HepG2 (cell line): ENCODE results near the gene SYMPK. TPM values are rescaled to one million over a fixed set of nuclear protein-coding genes. Genes with fewer than 3 reads are reported as not detected.

Experiments used
- ARID4A ChIP-seq: sonication (generic); formaldehyde crosslinking; IDR thresholded peaks from 2 replicates; pipeline ENCODE4 v1.5.0; 2020; ENCODE audit warnings: mild to moderate bottlenecking, missing genetic modification reagents, borderline replicate concordance
- ATF1 ChIP-seq: IDR thresholded peaks from 2 replicates; pipeline ENCODE4 v1.6.1; 2016; ENCODE audit warnings: mild to moderate bottlenecking, control low read depth
- CBX5 ChIP-seq: sonication (generic); formaldehyde crosslinking; IDR thresholded peaks from 2 replicates; pipeline ENCODE4 v1.4.0; 2020; ENCODE audit warnings: missing genetic modification reagents, borderline replicate concordance
- DNMT1 ChIP-seq: sonication (generic); formaldehyde crosslinking; IDR thresholded peaks from 2 replicates; pipeline ENCODE4 v1.5.1; 2020; ENCODE audit warnings: mild to moderate bottlenecking, missing genetic modification reagents
- GZF1 ChIP-seq: sonication (generic); formaldehyde crosslinking; IDR thresholded peaks from 2 replicates; pipeline ENCODE4 v1.5.1; 2020; ENCODE audit warnings: mild to moderate bottlenecking, missing genetic modification reagents
- HHEX ChIP-seq: IDR thresholded peaks from 2 replicates; pipeline ENCODE4 v1.6.1; 2016; ENCODE audit warnings: control low read depth
- HNRNPUL1 ChIP-seq: fragments of 200-400 bp; formaldehyde crosslinking; IDR thresholded peaks from 2 replicates; pipeline ENCODE4 v1.6.1; 2017; ENCODE audit warnings: low read depth, mild to moderate bottlenecking, low read length, moderate library complexity
- MAFF ChIP-seq: IDR thresholded peaks from 2 replicates; pipeline ENCODE4 v1.6.1; 2011; ENCODE audit warnings: low read depth, low read length, improper control_type of control experiment
- NBN ChIP-seq: fragments of 450-650 bp; conservative IDR thresholded peaks from 2 replicates; pipeline ENCODE4 v1.6.1; 2017
- PATZ1 ChIP-seq: sonication (generic); formaldehyde crosslinking; IDR thresholded peaks from 2 replicates; pipeline ENCODE4 v1.4.0; 2020; ENCODE audit warnings: missing genetic modification reagents
- POLR2AphosphoS5 ChIP-seq: IDR thresholded peaks from 2 replicates; pipeline ENCODE4 v1.6.1; 2012; ENCODE audit warnings: low read depth, low read length
- RAD21 ChIP-seq: fragments of 450-650 bp; formaldehyde crosslinking; IDR thresholded peaks from 2 replicates; pipeline ENCODE4 v1.5.0; 2020; ENCODE audit warnings: mild to moderate bottlenecking
- RXRA ChIP-seq: sonication (generic); formaldehyde crosslinking; IDR thresholded peaks from 2 replicates; pipeline ENCODE4 v1.5.1; 2020; ENCODE audit warnings: missing genetic modification reagents
- SP140L ChIP-seq: sonication (generic); formaldehyde crosslinking; IDR thresholded peaks from 2 replicates; pipeline ENCODE4 v1.4.0; 2020; ENCODE audit warnings: missing genetic modification reagents, borderline replicate concordance
- TBX2 ChIP-seq: sonication (generic); formaldehyde crosslinking; IDR thresholded peaks from 2 replicates; pipeline ENCODE4 v1.5.0; 2020; ENCODE audit warnings: missing genetic modification reagents, mild to moderate bottlenecking, borderline replicate concordance
- YY1 ChIP-seq: IDR thresholded peaks from 2 replicates; pipeline ENCODE4 v1.6.1; 2011; ENCODE audit warnings: low read length, low read depth, moderate library complexity, mild to moderate bottlenecking; ENCODE audit not compliant: insufficient read depth, insufficient replicate concordance
- ZBTB42 ChIP-seq: sonication (generic); formaldehyde crosslinking; IDR thresholded peaks from 2 replicates; pipeline ENCODE4 v1.5.0; 2020; ENCODE audit warnings: mild to moderate bottlenecking, missing genetic modification reagents
- ZBTB7B ChIP-seq: sonication (generic); formaldehyde crosslinking; IDR thresholded peaks from 2 replicates; pipeline ENCODE4 v1.4.0; 2020; ENCODE audit warnings: missing genetic modification reagents
- ZFAT ChIP-seq: sonication (generic); formaldehyde crosslinking; conservative IDR thresholded peaks from 2 replicates; pipeline ENCODE4 v1.8.1; 2023; ENCODE audit warnings: missing genetic modification reagents, inconsistent platforms
- ZNF138 ChIP-seq: sonication (generic); formaldehyde crosslinking; IDR thresholded peaks from 2 replicates; pipeline ENCODE4 v1.5.0; 2020; ENCODE audit warnings: mild to moderate bottlenecking, low read depth, missing genetic modification reagents
- ZNF17 ChIP-seq: sonication (generic); formaldehyde crosslinking; IDR thresholded peaks from 2 replicates; pipeline ENCODE4 v1.5.0; 2020; ENCODE audit warnings: mild to moderate bottlenecking, missing genetic modification reagents
- ZNF451 ChIP-seq: sonication (generic); formaldehyde crosslinking; IDR thresholded peaks from 2 replicates; pipeline ENCODE4 v1.5.0; 2020; ENCODE audit warnings: mild to moderate bottlenecking, missing genetic modification reagents
- ZNF460 ChIP-seq: sonication (generic); formaldehyde crosslinking; IDR thresholded peaks from 2 replicates; pipeline ENCODE4 v1.5.1; 2020; ENCODE audit warnings: missing genetic modification reagents, mild to moderate bottlenecking, borderline replicate concordance
- ZNF510 ChIP-seq: sonication (generic); formaldehyde crosslinking; IDR thresholded peaks from 2 replicates; pipeline ENCODE4 v1.4.0; 2020; ENCODE audit warnings: low read depth, mild to moderate bottlenecking, missing genetic modification reagents
- ZNF562 ChIP-seq: sonication (generic); formaldehyde crosslinking; IDR thresholded peaks from 2 replicates; pipeline ENCODE4 v1.8.0; 2022; ENCODE audit warnings: missing genetic modification reagents, borderline replicate concordance
- ZNF768 ChIP-seq: sonication (generic); formaldehyde crosslinking; IDR thresholded peaks from 2 replicates; pipeline ENCODE4 v1.4.0; 2020; ENCODE audit warnings: missing genetic modification reagents
- polyA plus RNA-seq, 8 experiments: library from polyadenylated mRNA; depleted of rRNA in 3 of 8; stranded (reverse) in 7 of 8; unstranded in 1 of 8; fragments of >200 nt; fragmentation: Illumina TruSeq in 4 of 8; extraction: Trizol in 4 of 8; gene quantifications; 2 replicates each; pipeline versions ENCODE4 v1.2.1 to v1.2.3, GENCODE V29; 2011 to 2016; ENCODE audit warnings: low read depth in 4 of 8, missing spikeins in 1 of 8, mixed read lengths in 1 of 8; ENCODE audit not compliant: insufficient read depth in 1 of 8
- total RNA-seq, 5 experiments: library from RNA; depleted of rRNA; stranded (reverse); fragments of >200 nt; fragmentation: Illumina TruSeq; extraction: Trizol; gene quantifications; 2 replicates each; pipeline ENCODE4 v1.2.3, GENCODE V29; 2016; ENCODE audit warnings: low read depth in 1 of 5

Gene SYMPK
- total and polyA plus RNA-seq, 2 of the 13 experiments (the other 11 are each of a cell fraction or from before 2014, with no cell fraction given): 21.9 to 55.7 TPM

GRCh38 chr19:45770192-45771101, 92.5 kb downstream of the SYMPK start (continued):
- TF ChIP-seq TBX2 (CRISPR knock-in tag) (peak; percentile 80; the same call in 1 of the 2 replicates), DNMT1 (CRISPR knock-in tag) (no peak), POLR2AphosphoS5 (peak; percentile 52), ZBTB7B (CRISPR knock-in tag) (peak; percentile 53; the same call in 1 of the 2 replicates), ZNF562 (no peak), SP140L (CRISPR knock-in tag) (no peak), PATZ1 (peak; percentile 79), NBN (no peak), ZBTB42 (CRISPR knock-in tag) (peak; percentile 66; the same call in 1 of the 2 replicates), ZNF768 (CRISPR knock-in tag) (no peak; the same call in 1 of the 2 replicates), ZFAT (CRISPR knock-in tag) (no peak), ZNF460 (CRISPR knock-in tag) (no peak), GZF1 (CRISPR knock-in tag) (peak; percentile 60; the same call in 1 of the 2 replicates), RXRA (peak; percentile 60; the same call in 1 of the 2 replicates), HNRNPUL1 (no peak), ATF1 (CRISPR knock-in tag) (no peak), ZNF510 (CRISPR knock-in tag) (0 out of 2 replicates have a peak, but pooled peaks have one; percentile 90), MAFF (no peak), ZNF138 (0 out of 2 replicates have a peak, but pooled peaks have one; percentile 66), RAD21 (CRISPR knock-in tag) (peak; percentile 88), ZNF17 (CRISPR knock-in tag) (no peak), HHEX (no peak), ARID4A (CRISPR knock-in tag) (peak; percentile 86; the same call in 1 of the 2 replicates), YY1 (peak; percentile 25), CBX5 (CRISPR knock-in tag) (peak; percentile 61; the same call in 1 of the 2 replicates), ZNF451 (CRISPR knock-in tag) (peak; percentile 74)
